Caco-2 (cell line): Measurements from ENCODE around the gene MYO1F. TPM values are rescaled to one million over a fixed set of nuclear protein-coding genes. Genes with fewer than 3 reads are reported as not detected.
A peak's percentile ranks its signal among the peaks of the same experiment; 100 is the strongest.

ENCODE experiments used
- BruUV-seq: library from RNA; stranded (reverse); fragments of 400-500 nt; replicated peaks from 2 replicates; lab custom pipeline; 2021; lab: Mats Ljungman, UMichigan
- CTCF ChIA-PET: fragments of 300-600 bp; sonication (Branson Sonifier 250); formaldehyde crosslinking; loops from one replicate; lab custom pipeline; 2022; ENCODE audit warnings: antibody characterized with exemption; lab: Charles Lee
- POLR2A ChIA-PET: fragments of 300-600 bp; sonication (Branson Sonifier 250); formaldehyde crosslinking; loops from one replicate; lab custom pipeline; 2022; ENCODE audit warnings: antibody characterized with exemption; lab: Charles Lee
- DNase-seq, 2 experiments: peaks; one replicate each; pipeline versions ENCODE4 v3.0.0 to v3.0.0-alpha.2; 2020 to 2022
- H3K27me3 ChIP-seq: replicated peaks from 2 replicates; pipeline ENCODE4 v1.6.0; 2011; ENCODE audit warnings: low read length; ENCODE audit not compliant: control insufficient read depth, insufficient read depth
- H3K36me3 ChIP-seq: 2 replicates; pipeline ENCODE4 v1.5.1; 2011; ENCODE audit warnings: low read length; ENCODE audit not compliant: control insufficient read depth, insufficient read depth
- H3K4me1 ChIP-seq: fragments of 250-450 bp; sonication (Bioruptor Pico); 2 replicates; pipeline ENCODE4 v1.5.1; 2020; ENCODE audit warnings: mild to moderate bottlenecking
- H3K4me3 ChIP-seq: 2 replicates; pipeline ENCODE4 v1.5.1; 2011; ENCODE audit warnings: low read depth, mild to moderate bottlenecking, control low read depth, low read length
- H3K9me3 ChIP-seq: fragments of 250-450 bp; sonication (Bioruptor Pico); 2 replicates; pipeline ENCODE4 v1.5.1; 2020; ENCODE audit warnings: mild to moderate bottlenecking, moderate library complexity
- H3K27ac Mint-ChIP-seq: one replicate; pipeline ENCODE4 v1.8.0; 2022; ENCODE audit warnings: mixed read lengths; ENCODE audit not compliant: unreplicated experiment
- H3K27me3 Mint-ChIP-seq: one replicate; pipeline ENCODE4 v1.8.0; 2022; ENCODE audit warnings: mixed read lengths; ENCODE audit not compliant: insufficient read depth, unreplicated experiment
- H3K36me3 Mint-ChIP-seq: one replicate; pipeline ENCODE4 v1.8.0; 2022; ENCODE audit warnings: mild to moderate bottlenecking, mixed read lengths; ENCODE audit not compliant: insufficient read depth, unreplicated experiment
- H3K4me1 Mint-ChIP-seq: one replicate; pipeline ENCODE4 v1.8.0; 2022; ENCODE audit warnings: low read depth, mixed read lengths; ENCODE audit not compliant: unreplicated experiment
- H3K4me3 Mint-ChIP-seq: one replicate; pipeline ENCODE4 v1.8.0; 2022; ENCODE audit warnings: mild to moderate bottlenecking, moderate library complexity, mixed read lengths; ENCODE audit not compliant: unreplicated experiment
- H3K9me3 Mint-ChIP-seq: one replicate; pipeline ENCODE4 v1.8.0; 2022; ENCODE audit warnings: mixed read lengths; ENCODE audit not compliant: unreplicated experiment
- CTCF ChIP-seq, 2 experiments: fragments of 200-600 bp in 1 of 2; IDR thresholded peaks; 1 replicate in 1 of 2; 2 replicates in 1 of 2; pipeline versions ENCODE4 v1.5.1 to v1.8.0; 2011 to 2022; ENCODE audit warnings: antibody characterized with exemption in 1 of 2, control low read depth in 1 of 2, inconsistent platforms in 1 of 2, low read depth in 1 of 2, low read length in 1 of 2, mild to moderate bottlenecking in 1 of 2, moderate library complexity in 1 of 2; ENCODE audit not compliant: insufficient read depth in 1 of 2, severe bottlenecking in 1 of 2, unreplicated experiment in 1 of 2
- intact Hi-C: fragments of 100-400 bp; cut with micrococcal nuclease; formaldehyde crosslinking; loops from one replicate; pipeline ENCODE4 v1.10.0; 2022; ENCODE audit not compliant: unreplicated experiment
- total RNA-seq: library from RNA; stranded (reverse); gene quantifications from 2 replicates; pipeline ENCODE4 v1.2.3, GENCODE V29; 2022

The MYO1F gene
- total RNA-seq, 1 experiment from 2014 or later: 0.25 TPM

GRCh38 chr19:8536282-8536681, 41.0 kb downstream of the MYO1F start:
- H3K9me3 Mint-ChIP-seq: no peaks in the 10 kb centered on the region
- H3K27ac Mint-ChIP-seq: no peak overlapping the region
- no peaks in the 10 kb centered on the region for H3K27me3 ChIP-seq
- TF ChIP-seq CTCF (IDR thresholded peaks at IDR 0.05; ENCODE audit: insufficient read depth in 1 of 2, low read depth in 1 of 2, low read length in 1 of 2, severe bottlenecking in 1 of 2, unreplicated experiment in 1 of 2): no peak
- DNase-seq: no peak
- H3K4me1 Mint-ChIP-seq: peaks cover 11% of the 10 kb centered on the region
- no peaks in the 10 kb centered on the region for H3K27me3 Mint-ChIP-seq
- H3K4me1 ChIP-seq: peaks cover 6% of the 10 kb centered on the region; the same call in 1 of the 2 replicates
- no peak overlapping the region for H3K4me3 Mint-ChIP-seq
- no peaks in the 10 kb centered on the region for H3K36me3 ChIP-seq
- no peaks in the 10 kb centered on the region for H3K36me3 Mint-ChIP-seq
- ChIA-PET CTCF (no interaction called here), POLR2A (no interaction called here)
- no peaks in the 10 kb centered on the region for H3K9me3 ChIP-seq
- intact Hi-C loops: no loop called here
- no TSS peak for BruUV-seq
- H3K4me3 ChIP-seq: no peak overlapping the region

GRCh38 chr19:8532225-8532624, 45.0 kb downstream of the MYO1F start:
- Histone ChIP-seq H3K36me3 (no peaks in the 10 kb centered on the region; the same call in 1 of the 2 replicates), H3K4me1 (peaks cover 6% of the 10 kb centered on the region; the same call in 1 of the 2 replicates), H3K4me3 (no peak overlapping the region), H3K9me3 (no peaks in the 10 kb centered on the region), H3K27me3 (no peaks in the 10 kb centered on the region)
- intact Hi-C loops: no loop called here
- TF ChIP-seq CTCF (IDR thresholded peaks at IDR 0.05; ENCODE audit: insufficient read depth in 1 of 2, low read depth in 1 of 2, low read length in 1 of 2, severe bottlenecking in 1 of 2, unreplicated experiment in 1 of 2): no peak
- ChIA-PET CTCF (no interaction called here), POLR2A (no interaction called here)
- peak overlapping the region; percentile 24 for H3K27ac Mint-ChIP-seq
- H3K4me3 Mint-ChIP-seq: no peak overlapping the region
- H3K27me3 Mint-ChIP-seq: no peaks in the 10 kb centered on the region
- DNase-seq: no peak
- BruUV-seq: no TSS peak
- H3K9me3 Mint-ChIP-seq: no peaks in the 10 kb centered on the region
- H3K4me1 Mint-ChIP-seq: peaks cover 11% of the 10 kb centered on the region
- no peaks in the 10 kb centered on the region for H3K36me3 Mint-ChIP-seq

- no peak for DNase-seq
- Mint-ChIP-seq H3K27me3 (no peaks in the 10 kb centered on the region), H3K36me3 (no peaks in the 10 kb centered on the region), H3K27ac (no peak overlapping the region), H3K9me3 (no peaks in the 10 kb centered on the region), H3K4me1 (peaks cover 18% of the 10 kb centered on the region), H3K4me3 (no peak overlapping the region)
- no TSS peak for BruUV-seq
- ChIA-PET CTCF (no interaction called here), POLR2A (interaction anchor here (0.6 kb wide), 1 partner anchor 18 kb away, joined by 3 read pairs; the partner anchor contains the start of gene ZNF414)
- Histone ChIP-seq H3K27me3 (no peaks in the 10 kb centered on the region), H3K36me3 (no peaks in the 10 kb centered on the region; the same call in 1 of the 2 replicates), H3K4me1 (peaks cover 6% of the 10 kb centered on the region; the same call in 1 of the 2 replicates), H3K4me3 (no peak overlapping the region), H3K9me3 (no peaks in the 10 kb centered on the region)
- no peak for TF ChIP-seq CTCF (IDR thresholded peaks at IDR 0.05; ENCODE audit: insufficient read depth in 1 of 2, low read depth in 1 of 2, low read length in 1 of 2, severe bottlenecking in 1 of 2, unreplicated experiment in 1 of 2)
- intact Hi-C loops: no loop called here
Observed at GRCh38 chr19:8531470-8531869, 45.8 kb downstream of the MYO1F start.
